Measurements from ENCODE around the gene INTS7. TPM values are rescaled to one million over a fixed set of nuclear protein-coding genes. Genes with fewer than 3 reads are reported as not detected.
A peak's percentile ranks its signal among the peaks of the same experiment; 100 is the strongest.

INTS7 gene
- total and polyA plus RNA-seq, 2 of the 4 experiments (the other 2 are of a cell fraction) = 8.3 to 24.9 TPM

- Histone ChIP-seq H3K27ac (ENCODE audit: insufficient read depth, low read length) (no peak overlapping the region), H3K4ac (ENCODE audit: low read depth, low read length) (no peak overlapping the region), H3K79me1 (ENCODE audit: low read depth in 1 of 2, low read length in 2 of 2) (no peaks in the 10 kb centered on the region), H3K27me3 (ENCODE audit: control insufficient read depth, insufficient read depth, low read length) (no peaks in the 10 kb centered on the region), H4K20me1 (ENCODE audit: insufficient read depth, low read length) (no peaks in the 10 kb centered on the region), H3K4me2 (ENCODE audit: low read depth, low read length) (no peak overlapping the region), H3K18ac (ENCODE audit: low read depth, low read length) (no peak overlapping the region), H4K8ac (ENCODE audit: low read depth in 2 of 2, low read length in 2 of 2) (no peak overlapping the region), H4K91ac (ENCODE audit: insufficient read depth, low read depth, low read length) (no peak overlapping the region), H3K4me1 (ENCODE audit: control insufficient read depth, insufficient read depth, low read length) (peaks cover 7% of the 10 kb centered on the region; the same call in 1 of the 2 replicates), H2BK15ac (ENCODE audit: low read depth, low read length) (no peak overlapping the region), H3K9ac (ENCODE audit: low read depth, low read length) (no peak overlapping the region), H3K9me3 (ENCODE audit: control insufficient read depth, insufficient read depth, low read length) (no peaks in the 10 kb centered on the region), H4K5ac (ENCODE audit: low read depth, low read length) (no peak overlapping the region), H3K9me1 (ENCODE audit: insufficient read depth, low read length) (no peaks in the 10 kb centered on the region), H2BK5ac (ENCODE audit: low read depth, low read length, poor library complexity, severe bottlenecking) (no peak overlapping the region), H3K4me3 (ENCODE audit: insufficient read depth, low read depth, low read length) (no peak overlapping the region), H2AK9ac (replicated peaks; ENCODE audit: low read depth, low read length, poor library complexity) (no peak overlapping the region), H2AK5ac (ENCODE audit: low read depth, low read length) (no peak overlapping the region), H3K23ac (ENCODE audit: low read depth, low read length) (no peak overlapping the region), H3K14ac (replicated peaks; ENCODE audit: low read depth, low read length) (no peak overlapping the region), H3K36me3 (ENCODE audit: control insufficient read depth, insufficient read depth, low read length) (no peaks in the 10 kb centered on the region), H2BK120ac (ENCODE audit: low read depth, low read length) (no peak overlapping the region), H2BK20ac (ENCODE audit: low read depth, low read length) (no peak overlapping the region), H3K56ac (ENCODE audit: extremely low read depth, insufficient read depth, low read length) (no peak overlapping the region), H2AFZ (replicated peaks; ENCODE audit: low read length, poor library complexity) (peak overlapping the region; percentile 60)
- CTCF ChIA-PET = no interaction called here
- no peak for TF ChIP-seq ELK1 (IDR thresholded peaks at IDR 0.05; ENCODE audit: borderline replicate concordance, low read depth, low read length)
- TF ChIP-seq FOS (IDR thresholded peaks at IDR 0.05; ENCODE audit: low read depth, low read length) = no peak
- TF ChIP-seq SMC3 (IDR thresholded peaks at IDR 0.05; ENCODE audit: low read depth, low read length) = no peak
- TF ChIP-seq BHLHE40 (IDR thresholded peaks at IDR 0.05; ENCODE audit: low read depth, low read length) = no peak
- TF ChIP-seq USF2 (IDR thresholded peaks at IDR 0.05; ENCODE audit: low read depth, low read length) = no peak
- intact Hi-C loops (cut with micrococcal nuclease) (no loop called here), dilution Hi-C loops (cut with HindIII; ENCODE audit: low sequenced_read_pairs, unreplicated experiment) (no loop called here), in situ Hi-C loops (cut with MboI; ENCODE audit: low sequenced_read_pairs) (no loop called here)
- ATAC-seq (ENCODE audit: low read depth) = no peak
- DNase-seq = no peak
- no TSS peak for BruUV-seq (replicated peaks)
- POLR2A ChIA-PET (ENCODE audit: unreplicated experiment) = no interaction called here
Measured at GRCh38 chr1:211932933-211933254, 102.5 kb downstream of the INTS7 start.

Measured in IMR-90 (cell line).